ENCODE results near the gene MTARC2.

Gene MTARC2

DNA sequence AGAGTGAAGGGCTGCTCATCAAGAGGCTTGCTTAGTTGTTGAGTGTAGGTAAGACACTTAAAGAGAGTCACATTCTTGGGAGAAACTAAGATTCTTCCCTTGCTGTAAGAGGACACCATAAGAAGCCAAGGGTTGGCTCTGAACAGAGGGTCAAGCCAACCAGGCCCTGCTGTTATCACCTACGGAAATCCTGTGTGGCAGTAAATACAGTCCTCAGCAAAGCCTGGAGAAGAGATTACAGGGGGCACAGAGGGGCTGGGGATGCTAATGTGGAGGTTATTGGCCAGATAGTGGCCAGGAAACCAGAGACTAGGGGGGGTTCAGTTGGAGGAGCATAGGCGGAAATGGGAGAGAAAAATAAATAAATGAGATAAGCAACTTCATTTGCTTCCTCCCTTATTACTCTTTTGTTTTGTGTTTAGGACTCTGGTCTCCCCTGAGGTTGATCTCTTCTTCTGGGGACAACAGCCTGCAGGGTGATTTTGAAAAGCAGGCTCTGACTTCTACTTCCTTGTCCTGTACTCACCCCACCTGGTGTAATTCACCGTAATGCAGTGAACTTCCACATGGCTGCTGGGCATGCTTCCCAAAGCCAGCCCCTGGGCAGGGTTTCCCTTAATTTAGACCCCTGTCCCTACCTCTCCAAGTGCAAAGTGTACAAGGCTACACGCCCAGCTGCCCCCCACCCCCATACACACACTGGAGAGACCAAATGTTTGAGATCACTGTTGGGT, 79.5 kb downstream of the MTARC2 start:
- DNase-seq = no peak

DNA sequence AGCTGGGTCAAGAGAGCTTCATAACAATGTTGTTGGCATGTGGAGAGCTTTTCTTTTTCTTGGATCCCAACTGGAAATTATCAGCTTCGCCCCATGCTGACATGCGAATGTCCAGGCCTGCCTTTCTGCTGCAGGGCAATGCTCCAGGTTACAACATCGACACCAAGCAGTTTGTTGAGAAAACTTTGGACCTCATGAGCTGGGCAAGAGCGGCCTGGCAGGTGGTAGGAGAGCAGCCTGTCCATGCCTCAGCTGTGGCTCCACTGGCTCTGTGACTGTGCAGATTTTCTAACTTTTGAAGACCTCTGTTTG, 80.0 kb downstream of the MTARC2 start:
- DNase-seq = no peak

DNA sequence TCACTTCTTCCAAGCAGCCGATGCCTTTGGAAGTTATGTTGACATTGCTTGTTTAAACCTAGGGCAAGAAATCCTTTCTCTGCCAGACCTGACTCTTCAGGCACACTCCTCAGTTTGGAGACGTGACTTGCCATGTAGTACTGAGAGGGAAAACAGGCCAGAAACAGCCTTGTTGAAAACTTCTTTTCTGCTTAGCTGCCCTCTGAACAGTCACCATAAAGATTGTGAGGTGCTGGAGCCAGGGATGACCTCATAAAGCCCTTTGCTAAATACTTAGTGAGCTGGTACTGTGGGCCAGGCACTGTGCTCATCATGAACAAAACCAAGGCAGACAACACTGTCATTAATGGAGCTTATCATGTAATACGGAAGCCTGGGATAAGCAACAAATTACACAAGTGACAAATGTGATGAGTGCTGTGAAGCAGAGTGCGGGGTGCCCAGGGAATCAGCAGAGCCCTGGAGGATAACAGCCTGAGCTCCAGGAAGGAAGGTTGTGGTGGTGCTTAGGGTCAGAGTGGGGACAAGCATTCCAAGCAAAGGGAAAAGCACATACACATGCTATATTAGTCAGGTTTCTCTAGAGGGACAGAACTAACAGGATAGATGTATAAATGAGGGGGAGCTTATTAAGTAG, 80.9 kb downstream of the MTARC2 start:
- no peak for DNase-seq

DNA sequence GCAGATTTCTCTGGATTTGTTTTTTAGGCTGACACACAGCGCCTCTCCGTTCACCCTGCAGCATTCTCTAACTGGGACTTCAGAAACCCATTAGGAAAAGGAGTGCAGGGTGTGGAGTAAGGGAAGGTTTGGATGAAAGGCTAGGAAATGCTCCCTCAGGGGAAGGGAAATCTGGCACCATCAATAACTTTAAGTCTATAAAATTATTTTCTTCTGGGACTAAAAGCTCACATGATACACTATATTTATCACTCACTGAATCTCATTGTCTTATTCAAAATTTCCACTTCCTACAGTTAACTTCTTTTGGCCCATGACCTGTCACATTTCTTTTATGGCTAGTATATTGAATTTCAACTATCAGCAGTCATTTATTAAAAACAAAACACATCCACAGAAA, 85.3 kb downstream of the MTARC2 start:
- DNase-seq = no peak
